Esophagus muscularis mucosa (tissue), 3 donors: ENCODE results near the gene MYLK.

ENCODE experiments used
- CTCF ChIP-seq, 3 experiments: fragments of 200-600 bp in 2 of 3; fragments of 450-650 bp in 1 of 3; sonication (generic) in 2 of 3; IDR thresholded peaks; one replicate each; pipeline ENCODE4 v1.5.1; 2017 to 2019; ENCODE audit warnings: antibody characterized with exemption in 3 of 3, mild to moderate bottlenecking in 2 of 3, moderate library complexity in 1 of 3
- EP300 ChIP-seq: sonication (generic); formaldehyde crosslinking; IDR thresholded peaks from one replicate; pipeline ENCODE4 v1.6.1; 2017; ENCODE audit warnings: antibody characterized with exemption

GRCh38 chr3:123713211-123713610 lies 170.9 kb downstream of the MYLK start:
- TF ChIP-seq CTCF (IDR thresholded peaks at IDR 0.05) = no peak
- TF ChIP-seq EP300 = peak; percentile 39
